ENCODE measurements around the gene DYNC1I1.

- TF ChIP-seq CTCF (IDR thresholded peaks at IDR 0.05; ENCODE audit: insufficient read depth, low read length, poor library complexity, severe bottlenecking) (no peak), EZH2phosphoT487 (conservative IDR thresholded peaks at IDR 0.05; ENCODE audit: low read length) (no peak)
Observed at GRCh38 chr7:96126382-96126781, 354.0 kb downstream of the DYNC1I1 start.
